Peyer's patch (tissue), 4 donors: ENCODE results near the gene PPT2.
"Not testable (repeated sequence)": the region's sequence is repeated elsewhere in the genome, so short reads cannot be mapped to it uniquely, and the experiment has no call there.

Experiments
- CTCF ChIP-seq, 6 experiments: fragments of 450-650 bp in 4 of 6; fragments of 200-600 bp in 2 of 6; sonication (generic) in 1 of 6; IDR thresholded peaks; one replicate each; pipeline ENCODE4 v1.5.1; 2017 to 2019; ENCODE audit warnings: antibody characterized with exemption in 6 of 6, mild to moderate bottlenecking in 3 of 6, moderate library complexity in 1 of 6
- POLR2A ChIP-seq, 2 donors: fragments of 450-650 bp; IDR thresholded peaks; one replicate each; pipeline ENCODE4 v1.5.1; 2017; ENCODE audit warnings: antibody characterized with exemption in 2 of 2, mild to moderate bottlenecking in 2 of 2, moderate library complexity in 2 of 2

GRCh38 chr6:32187725-32188380 lies 33.9 kb downstream of the PPT2 start:
- TF ChIP-seq CTCF, POLR2A (IDR thresholded peaks at IDR 0.05): not testable (repeated sequence)
